AG09309 (cell line): ENCODE measurements around the gene CAMK1D.

Source experiments
- DNase-seq: peaks from one replicate; pipeline ENCODE4 v3.0.0-alpha.2; 2010; ENCODE audit warnings: low read depth
- H3K4me3 ChIP-seq: 2 replicates; pipeline ENCODE4 v1.5.1; 2011; ENCODE audit warnings: mild to moderate bottlenecking, low read depth, low read length, moderate library complexity; ENCODE audit not compliant: control insufficient read depth
- TF ChIP-seq, protein P1 (sequence below): IDR thresholded peaks from 2 replicates; pipeline ENCODE4 v1.5.1; 2011; ENCODE audit warnings: mild to moderate bottlenecking, low read depth, low read length, inconsistent platforms; ENCODE audit not compliant: insufficient read depth, control insufficient read depth; ENCODE audit errors: missing control alignments

Gene CAMK1D

GRCh38 chr10:12685261-12686058, 336.1 kb downstream of the CAMK1D start:
- no peak overlapping the region for H3K4me3 ChIP-seq
- TF ChIP-seq, protein P1, sequence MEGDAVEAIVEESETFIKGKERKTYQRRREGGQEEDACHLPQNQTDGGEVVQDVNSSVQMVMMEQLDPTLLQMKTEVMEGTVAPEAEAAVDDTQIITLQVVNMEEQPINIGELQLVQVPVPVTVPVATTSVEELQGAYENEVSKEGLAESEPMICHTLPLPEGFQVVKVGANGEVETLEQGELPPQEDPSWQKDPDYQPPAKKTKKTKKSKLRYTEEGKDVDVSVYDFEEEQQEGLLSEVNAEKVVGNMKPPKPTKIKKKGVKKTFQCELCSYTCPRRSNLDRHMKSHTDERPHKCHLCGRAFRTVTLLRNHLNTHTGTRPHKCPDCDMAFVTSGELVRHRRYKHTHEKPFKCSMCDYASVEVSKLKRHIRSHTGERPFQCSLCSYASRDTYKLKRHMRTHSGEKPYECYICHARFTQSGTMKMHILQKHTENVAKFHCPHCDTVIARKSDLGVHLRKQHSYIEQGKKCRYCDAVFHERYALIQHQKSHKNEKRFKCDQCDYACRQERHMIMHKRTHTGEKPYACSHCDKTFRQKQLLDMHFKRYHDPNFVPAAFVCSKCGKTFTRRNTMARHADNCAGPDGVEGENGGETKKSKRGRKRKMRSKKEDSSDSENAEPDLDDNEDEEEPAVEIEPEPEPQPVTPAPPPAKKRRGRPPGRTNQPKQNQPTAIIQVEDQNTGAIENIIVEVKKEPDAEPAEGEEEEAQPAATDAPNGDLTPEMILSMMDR = no peak
- no peak for DNase-seq

GRCh38 chr10:12687996-12688395, 338.6 kb downstream of the CAMK1D start:
- TF ChIP-seq, protein P1 = no peak
- no peak for DNase-seq
- no peak overlapping the region for H3K4me3 ChIP-seq

- no peak for DNase-seq
- TF ChIP-seq, protein P1 = no peak
- no peak overlapping the region for H3K4me3 ChIP-seq
Measured at GRCh38 chr10:12689893-12690292, 340.5 kb downstream of the CAMK1D start.

GRCh38 chr10:12690525-12691126, 341.3 kb downstream of the CAMK1D start:
- TF ChIP-seq, protein P1 = no peak
- no peak for DNase-seq
- H3K4me3 ChIP-seq = no peak overlapping the region

DNA sequence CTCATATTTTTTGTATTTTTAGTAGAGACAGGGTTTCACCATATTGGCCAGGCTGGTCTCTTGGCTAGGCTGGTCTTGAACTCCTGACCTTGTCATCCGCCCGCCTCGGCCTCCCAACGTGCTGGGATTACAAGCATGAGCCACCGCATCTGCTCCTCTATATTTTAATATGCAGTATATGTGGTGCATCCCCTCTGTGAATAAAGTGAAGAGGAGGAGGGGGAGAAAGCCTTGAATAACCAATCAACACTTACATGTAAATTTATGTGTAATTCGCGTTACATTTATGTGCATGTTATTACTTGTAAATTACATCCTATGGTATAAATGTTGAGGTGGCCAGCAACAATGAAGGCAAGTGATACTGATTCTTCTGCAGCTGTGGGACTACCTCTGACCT, 342.2 kb downstream of the CAMK1D start:
- TF ChIP-seq, protein P1 = no peak
- no peak for DNase-seq

DNA sequence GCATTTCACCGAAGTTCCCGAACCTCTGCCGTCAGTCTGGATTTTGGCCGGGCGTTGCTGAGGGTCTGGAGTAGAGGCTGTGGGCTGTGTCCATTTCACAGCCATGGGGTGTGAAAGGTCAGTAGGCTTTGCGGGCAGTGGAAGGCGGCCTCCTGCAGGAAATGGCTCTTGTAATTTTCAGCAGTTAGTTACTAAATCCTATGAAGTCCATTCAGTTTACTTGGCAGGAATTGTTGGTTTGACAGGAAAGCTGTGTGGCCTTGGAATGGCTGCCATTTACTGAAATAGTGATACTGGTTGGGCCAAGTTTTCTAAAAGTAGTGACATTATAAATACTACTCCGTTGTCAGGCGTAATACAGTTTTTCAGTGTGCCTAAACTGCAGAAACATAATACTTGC, 348.4 kb downstream of the CAMK1D start:
- no peak overlapping the region for H3K4me3 ChIP-seq
- no peak for DNase-seq

More for the DNA sequence above, 342.2 kb downstream of the CAMK1D start:
- H3K4me3 ChIP-seq = no peak overlapping the region

More for the DNA sequence above, 348.4 kb downstream of the CAMK1D start:
- TF ChIP-seq, protein P1 = no peak
